H1 (cell line): Measurements from ENCODE around the gene LMAN1L. TPM values are rescaled to one million over a fixed set of nuclear protein-coding genes. Genes with fewer than 3 reads are reported as not detected.

Source experiments
- CTCF ChIA-PET: fragments of 300-600 bp; sonication (Branson Sonifier 250); formaldehyde crosslinking; loops from one replicate; lab custom pipeline; 2021; ENCODE audit not compliant: partially characterized antibody; lab: Charles Lee
- POLR2A ChIA-PET: fragments of 300-600 bp; sonication (Branson Sonifier 250); formaldehyde crosslinking; loops from one replicate; lab custom pipeline; 2021; ENCODE audit warnings: inconsistent platforms; ENCODE audit not compliant: partially characterized antibody; lab: Charles Lee
- DNase-seq, 2 experiments: peaks; one replicate each; pipeline versions ENCODE4 v3.0.0 to v3.0.0-alpha.2; 2010 to 2022; ENCODE audit warnings: low spot score in 2 of 2, low read depth in 1 of 2, mixed read lengths in 1 of 2
- FAIRE-seq: peaks from 2 replicates; lab custom pipeline; 2011; peaks lifted over from hg19 to GRCh38; lab: Jason Lieb, UNC
- H2AFZ ChIP-seq: 2 replicates; pipeline ENCODE4 v1.8.1; 2012; ENCODE audit warnings: low read length, inconsistent platforms
- H2AK5ac ChIP-seq: 2 replicates; pipeline ENCODE4 v1.6.1; 2013; ENCODE audit warnings: low read depth, low read length
- H2BK120ac ChIP-seq: replicated peaks from 2 replicates; pipeline ENCODE3; 2013; ENCODE audit warnings: low read depth, low read length, inconsistent platforms
- H2BK12ac ChIP-seq: 2 replicates; pipeline ENCODE4 v1.6.1; 2013; ENCODE audit warnings: low read depth, low read length
- H2BK15ac ChIP-seq: 2 replicates; pipeline ENCODE4 v1.6.1; 2013; ENCODE audit warnings: low read length
- H2BK20ac ChIP-seq: 2 replicates; pipeline ENCODE4 v1.6.1; 2013; ENCODE audit warnings: low read length
- H2BK5ac ChIP-seq: 2 replicates; pipeline ENCODE4 v1.6.1; 2013; ENCODE audit warnings: low read depth, low read length
- H3K14ac ChIP-seq: 2 replicates; pipeline ENCODE4 v1.6.1; 2013; ENCODE audit warnings: inconsistent platforms; ENCODE audit not compliant: insufficient read length
- H3K18ac ChIP-seq: 2 replicates; pipeline ENCODE4 v1.6.1; 2013; ENCODE audit warnings: low read length; ENCODE audit errors: extremely low read depth
- H3K23ac ChIP-seq: 2 replicates; pipeline ENCODE4 v1.6.1; 2013; ENCODE audit warnings: inconsistent platforms; ENCODE audit not compliant: insufficient read length
- H3K23me2 ChIP-seq: 2 replicates; pipeline ENCODE4 v1.6.1; 2013; ENCODE audit warnings: low read depth, low read length
- H3K27ac ChIP-seq: 2 replicates; pipeline ENCODE4 v1.6.1; 2011; ENCODE audit warnings: low read depth, low read length, inconsistent platforms
- H3K27me3 ChIP-seq, 4 experiments: replicated peaks in 1 of 4; 1 replicate in 1 of 4; 2 replicates in 3 of 4; pipeline versions ENCODE4 v1.6.1 to v1.8.1; 2011 to 2013; ENCODE audit warnings: low read length in 3 of 4, mild to moderate bottlenecking in 3 of 4, inconsistent platforms in 2 of 4, mixed read lengths in 2 of 4, moderate library complexity in 1 of 4; ENCODE audit not compliant: control insufficient read depth in 3 of 4, insufficient read depth in 3 of 4; ENCODE audit errors: extremely low read depth in 1 of 4
- H3K36me3 ChIP-seq, 4 experiments: 2 replicates each; pipeline versions ENCODE4 v1.6.1 to v1.8.1; 2011 to 2013; ENCODE audit warnings: mild to moderate bottlenecking in 4 of 4, low read length in 3 of 4, moderate library complexity in 2 of 4, control low read depth in 1 of 4, inconsistent platforms in 1 of 4; ENCODE audit not compliant: insufficient read depth in 4 of 4, control insufficient read depth in 2 of 4
- H3K4ac ChIP-seq: replicated peaks from 2 replicates; pipeline ENCODE3; 2013; ENCODE audit warnings: low read length, low read depth, mixed read lengths, inconsistent platforms; ENCODE audit not compliant: insufficient read length
- H3K4me1 ChIP-seq, 4 experiments: replicated peaks in 1 of 4; 1 replicate in 1 of 4; 2 replicates in 3 of 4; pipeline versions ENCODE4 v1.6.1 to v1.8.1; 2011 to 2013; ENCODE audit warnings: low read length in 3 of 4, inconsistent platforms in 2 of 4, mixed read lengths in 1 of 4; ENCODE audit not compliant: insufficient read depth in 4 of 4, control insufficient read depth in 3 of 4
- H3K4me2 ChIP-seq, 2 experiments: 2 replicates each; pipeline versions ENCODE4 v1.6.1 to v1.8.1; 2011 to 2013; ENCODE audit warnings: low read depth in 2 of 2, low read length in 2 of 2, control low read depth in 1 of 2, inconsistent platforms in 1 of 2, mild to moderate bottlenecking in 1 of 2; ENCODE audit not compliant: insufficient read depth in 1 of 2
- H3K4me3 ChIP-seq, 4 experiments: fragments of 200-600, 300-600 bp in 1 of 4; sonication (generic), shearing (Covaris generic), sonication (Bioruptor Twin) in 1 of 4; 2 replicates each; pipeline versions ENCODE4 v1.5.1 to v1.8.1; 2011 to 2016; ENCODE audit warnings: low read length in 4 of 4, low read depth in 3 of 4, control low read depth in 2 of 4, inconsistent platforms in 2 of 4, mild to moderate bottlenecking in 2 of 4, mixed read lengths in 1 of 4, moderate library complexity in 1 of 4; ENCODE audit not compliant: insufficient read depth in 2 of 4; ENCODE audit errors: extremely low read depth in 1 of 4
- H3K56ac ChIP-seq: replicated peaks from 2 replicates; pipeline ENCODE3; 2013; ENCODE audit warnings: low read depth, mild to moderate bottlenecking, mixed read lengths, low read length, inconsistent platforms; ENCODE audit not compliant: insufficient read length
- H3K79me1 ChIP-seq: 2 replicates; pipeline ENCODE4 v1.6.1; 2013; ENCODE audit warnings: low read depth, low read length, control low read depth
- H3K79me2 ChIP-seq, 2 experiments: 2 replicates each; pipeline versions ENCODE4 v1.6.1 to v1.8.1; 2012 to 2013; ENCODE audit warnings: low read length in 2 of 2, mild to moderate bottlenecking in 2 of 2, inconsistent platforms in 1 of 2; ENCODE audit not compliant: insufficient read depth in 2 of 2, control insufficient read depth in 1 of 2
- H3K9ac ChIP-seq, 4 experiments: replicated peaks in 1 of 4; 1 replicate in 1 of 4; 2 replicates in 3 of 4; pipeline versions ENCODE4 v1.6.1 to v1.8.1; 2011 to 2013; ENCODE audit warnings: low read depth in 3 of 4, low read length in 3 of 4, control low read depth in 2 of 4, mild to moderate bottlenecking in 2 of 4, moderate library complexity in 2 of 4, inconsistent platforms in 1 of 4; ENCODE audit errors: extremely low read depth in 1 of 4
- H3K9me3 ChIP-seq, 2 experiments: 2 replicates each; pipeline versions ENCODE4 v1.6.1 to v1.8.1; 2012 to 2013; ENCODE audit warnings: mild to moderate bottlenecking in 2 of 2, moderate library complexity in 2 of 2, control low read depth in 1 of 2, inconsistent platforms in 1 of 2, low read depth in 1 of 2, low read length in 1 of 2, mixed read lengths in 1 of 2; ENCODE audit not compliant: insufficient read depth in 2 of 2
- H4K20me1 ChIP-seq, 2 experiments: replicated peaks in 1 of 2; 2 replicates each; pipeline versions ENCODE3 to v1.8.1; 2011 to 2013; ENCODE audit warnings: inconsistent platforms in 2 of 2, low read length in 2 of 2, mild to moderate bottlenecking in 1 of 2; ENCODE audit not compliant: insufficient read depth in 2 of 2, control insufficient read depth in 1 of 2
- H4K5ac ChIP-seq: 2 replicates; pipeline ENCODE4 v1.6.1; 2013; ENCODE audit warnings: low read length, low read depth, mixed read lengths, inconsistent platforms; ENCODE audit not compliant: insufficient read length
- H4K8ac ChIP-seq: 2 replicates; pipeline ENCODE4 v1.8.0; 2013; ENCODE audit warnings: mild to moderate bottlenecking, moderate library complexity, low read length, inconsistent platforms; ENCODE audit not compliant: insufficient read depth; ENCODE audit errors: extremely low read depth
- H4K91ac ChIP-seq: replicated peaks from 2 replicates; pipeline ENCODE3; 2013; ENCODE audit warnings: low read length, mixed read lengths, inconsistent platforms; ENCODE audit not compliant: insufficient read length
- CEBPB ChIP-seq: IDR thresholded peaks from 2 replicates; pipeline ENCODE4 v1.6.1; 2012; ENCODE audit warnings: low read depth, low read length
- JUND ChIP-seq: IDR thresholded peaks from 2 replicates; pipeline ENCODE4 v1.6.1; 2011; ENCODE audit warnings: mild to moderate bottlenecking, improper control_type of control experiment, low read length
- KDM1A ChIP-seq: fragments of 200-600, 300-600 bp; sonication (generic); IDR thresholded peaks from 2 replicates; pipeline ENCODE4 v1.7.1; 2016; ENCODE audit warnings: mild to moderate bottlenecking, low read length, borderline replicate concordance
- SP1 ChIP-seq: IDR thresholded peaks from 2 replicates; pipeline ENCODE4 v1.6.1; 2011; ENCODE audit warnings: low read depth, low read length
- SP4 ChIP-seq: IDR thresholded peaks from 2 replicates; pipeline ENCODE4 v1.6.1; 2012; ENCODE audit warnings: low read length, inconsistent platforms
- WGBS, 2 experiments: shearing (Covaris generic) in 1 of 2; methylation state at CpG; one replicate each; pipeline versions ENCODE4 v1.1.6 to v1.1.7; 2013 to 2015; ENCODE audit warnings: low lambda C conversion rate in 2 of 2, mixed read lengths in 2 of 2, inconsistent platforms in 1 of 2, low coverage in 1 of 2, missing lambda C conversion rate in 1 of 2; ENCODE audit not compliant: insufficient replicate concordance in 2 of 2, insufficient coverage in 1 of 2, insufficient read length in 1 of 2; ENCODE audit errors: extremely low coverage in 1 of 2, missing lambda C conversion rate in 1 of 2; 5-methylcytosine and 5-hydroxymethylcytosine counted together
- polyA plus RNA-seq, 7 experiments: library from polyadenylated mRNA; depleted of rRNA in 3 of 7; stranded (reverse) in 5 of 7; unstranded in 2 of 7; fragments of >200 nt in 5 of 7; fragments of 200-250 nt in 2 of 7; gene quantifications; 1 replicate in 5 of 7; 2 replicates in 1 of 7; 4 replicates in 1 of 7; pipeline versions ENCODE4 v1.2.1 to v1.2.3, GENCODE V29; 2011 to 2013; ENCODE audit warnings: missing spikeins in 2 of 7, mixed read lengths in 2 of 7
- total RNA-seq: library from RNA; stranded (reverse); fragmentation: NEBNext Ultra II Directional; extraction: Animal tissue kit (Norgen Biotek cat#: 25700); gene quantifications from 2 replicates; pipeline ENCODE4 v1.2.1, GENCODE V29; 2021
- TF ChIP-seq, protein P1 (sequence below): IDR thresholded peaks from 2 replicates; pipeline ENCODE4 v1.6.1; 2011; ENCODE audit warnings: low read length, improper control_type of control experiment

LMAN1L gene
- total and polyA plus RNA-seq, 2 of the 8 experiments (the other 6 are each of a cell fraction or from before 2014, with no cell fraction given): not detected

GRCh38 chr15:74773731-74774252 lies 38.8 kb upstream of the LMAN1L start:
- DNase-seq (no peak), FAIRE-seq (peak; percentile 24)
- no peak overlapping the region for H4K5ac ChIP-seq
- no peak overlapping the region for H3K4ac ChIP-seq
- no peak overlapping the region for H3K4me3 ChIP-seq
- no peak overlapping the region for H2BK5ac ChIP-seq
- H4K91ac ChIP-seq: no peak overlapping the region
- H3K56ac ChIP-seq: no peak overlapping the region
- H3K9me3 ChIP-seq: no peaks in the 10 kb centered on the region
- no peak overlapping the region for H2AK5ac ChIP-seq
- ChIA-PET POLR2A (interaction anchor here (1.4 to 6.0 kb wide), 5 partner anchors 9 to 48 kb away, joined by 3 to 82 read pairs (median 9); partner anchors contain the start of genes CSK and CYP1A1), CTCF (interaction anchor here (0.5 to 53.7 kb wide), 14 partner anchors 7 to 198 kb away, joined by 3 to 1439 read pairs (median 9); partner anchors contain the start of genes CLK3, CPLX3, CSK and LMAN1L)
- no peak overlapping the region for H3K23ac ChIP-seq
- no peak overlapping the region for H3K27ac ChIP-seq
- no peaks in the 10 kb centered on the region for H3K79me1 ChIP-seq
- H3K4me2 ChIP-seq: no peak overlapping the region; a peak in 1 of 4 replicates
- no peaks in the 10 kb centered on the region for H3K36me3 ChIP-seq
- WGBS, 2 experiments: 59% methylated on average over 5 of the region's 5 CpGs; no CpG with 5 or more reads in 1 of the 2 experiments
- no peak overlapping the region for H3K14ac ChIP-seq
- no peaks in the 10 kb centered on the region for H3K79me2 ChIP-seq
- H2AFZ ChIP-seq: no peak overlapping the region
- peaks cover 4 to 15% (median 6%) of the 10 kb centered on the region in 4 experiments; a peak in 6 of 7 replicates for H3K4me1 ChIP-seq
- no peak overlapping the region; the same call in 1 of the 2 replicates for H4K8ac ChIP-seq
- no peaks in the 10 kb centered on the region for H3K23me2 ChIP-seq
- no peak overlapping the region for H2BK20ac ChIP-seq
- TF ChIP-seq KDM1A (peak; percentile 51; the same call in 1 of the 2 replicates), JUND (no peak), CEBPB (peak; percentile 97), SP1 (no peak), SP4 (no peak)
- TF ChIP-seq, protein P1, sequence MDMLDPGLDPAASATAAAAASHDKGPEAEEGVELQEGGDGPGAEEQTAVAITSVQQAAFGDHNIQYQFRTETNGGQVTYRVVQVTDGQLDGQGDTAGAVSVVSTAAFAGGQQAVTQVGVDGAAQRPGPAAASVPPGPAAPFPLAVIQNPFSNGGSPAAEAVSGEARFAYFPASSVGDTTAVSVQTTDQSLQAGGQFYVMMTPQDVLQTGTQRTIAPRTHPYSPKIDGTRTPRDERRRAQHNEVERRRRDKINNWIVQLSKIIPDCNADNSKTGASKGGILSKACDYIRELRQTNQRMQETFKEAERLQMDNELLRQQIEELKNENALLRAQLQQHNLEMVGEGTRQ: no peak
- H3K27me3 ChIP-seq: no peaks in the 10 kb centered on the region
- peaks cover 0 to 2% of the 10 kb centered on the region in 2 experiments for H4K20me1 ChIP-seq
- no peak overlapping the region for H3K9ac ChIP-seq
- no peak overlapping the region for H2BK120ac ChIP-seq
- H2BK12ac ChIP-seq: no peak overlapping the region
- H2BK15ac ChIP-seq: no peak overlapping the region
- no peak overlapping the region for H3K18ac ChIP-seq
